Measurements from ENCODE around the gene CACNA2D4. TPM values are rescaled to one million over a fixed set of nuclear protein-coding genes. Genes with fewer than 3 reads are reported as not detected.

CACNA2D4 gene
- total and polyA plus RNA-seq, 11 donors, result 0.10 to 9.0 (median 1.2) TPM

DNA sequence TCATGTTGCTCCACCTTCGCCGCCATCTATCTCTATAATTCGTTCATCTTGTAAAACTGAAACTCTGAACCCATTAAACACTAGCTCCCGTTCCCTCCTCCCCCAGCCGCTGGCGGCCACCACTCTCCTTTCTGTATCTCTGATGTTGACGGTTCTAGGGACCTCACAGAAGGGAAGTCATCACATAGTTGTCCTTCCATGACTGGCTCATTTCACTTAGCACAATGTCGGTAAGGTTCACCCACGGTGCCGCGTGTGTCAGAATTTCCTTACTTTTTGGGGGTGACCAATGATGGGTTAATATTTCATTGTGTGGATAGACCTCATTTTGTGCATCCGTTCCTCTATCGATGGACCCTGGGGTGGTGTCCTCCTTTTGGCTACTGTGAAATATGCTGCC, 2.0 kb upstream of the CACNA2D4 start:
- TF ChIP-seq POLR2A (IDR thresholded peaks at IDR 0.05), result no peak
- no peak for DNase-seq

GRCh38 chr12:1919763-1920162, 1.3 kb upstream of the CACNA2D4 start:
- TF ChIP-seq POLR2A (IDR thresholded peaks at IDR 0.05) (no peak), CTCF (IDR thresholded peaks at IDR 0.05) (no peak)
- 89 to 98% (median 94%) methylated on average over 3 of the region's 3 CpGs for WGBS, 4 donors

More for the DNA sequence above, 2.0 kb upstream of the CACNA2D4 start:
- ATAC-seq, result no peak
- WGBS, 4 donors, result 94 to 96% (median 95%) methylated on average over 13 of the region's 13 CpGs
- Histone ChIP-seq H3K9me3 (no peaks in the 10 kb centered on the region), H3K27me3 (peaks cover 0 to 7% (median 0%) of the 10 kb centered on the region in 9 donors), H3K4me3 (no peak overlapping the region), H3K27ac (peak overlapping the region in 1 of 12 donors; percentile 73), H3K36me3 (no peaks in the 10 kb centered on the region), H3K4me1 (peaks cover 0 to 24% (median 13%) of the 10 kb centered on the region in 12 donors)
- intact Hi-C loops (cut with DNase I), result no loop called here

DNA sequence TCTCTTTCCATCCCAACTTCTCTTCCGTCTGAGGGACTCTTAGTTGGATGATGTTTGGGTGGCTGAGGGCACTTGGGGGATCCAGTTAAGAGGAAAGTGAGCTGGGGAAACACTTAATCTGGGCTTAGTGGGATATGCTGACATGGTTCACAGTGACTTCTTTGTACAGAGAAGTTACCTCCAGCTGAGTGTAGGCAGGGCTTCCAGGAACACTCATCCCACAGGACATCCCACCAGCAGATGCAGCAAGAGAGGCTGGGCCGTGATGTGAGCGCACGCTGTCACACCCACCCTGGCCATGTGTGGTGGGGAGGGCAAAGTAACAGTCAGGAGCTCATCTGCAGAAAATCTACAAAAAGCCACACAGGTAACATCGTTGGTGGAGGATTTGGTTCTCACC, 832 bp upstream of the CACNA2D4 start:
- ATAC-seq, result no peak
- WGBS, 4 donors, result 90 to 92% (median 92%) methylated on average over 5 of the region's 5 CpGs
- DNase-seq, result no peak
- Histone ChIP-seq H3K36me3 (no peaks in the 10 kb centered on the region), H3K27ac (no peak overlapping the region), H3K9me3 (no peaks in the 10 kb centered on the region), H3K27me3 (peaks cover 0 to 5% (median 0%) of the 10 kb centered on the region in 9 donors), H3K4me1 (peaks cover 0 to 16% (median 8%) of the 10 kb centered on the region in 12 donors), H3K4me3 (peak overlapping the region in 3 of 12 donors; percentile 41 to 60 (median 46))
- intact Hi-C loops (cut with DNase I), result loop anchor here in 2 of 10 donors (5.0 kb wide), 2 partner anchors 107 to 112 kb away; no protein-coding TSS in a partner anchor
- TF ChIP-seq CTCF (IDR thresholded peaks at IDR 0.05) (no peak), POLR2A (IDR thresholded peaks at IDR 0.05) (no peak)

More at GRCh38 chr12:1919763-1920162, 1.3 kb upstream of the CACNA2D4 start:
- H3K36me3 ChIP-seq, result no peaks in the 10 kb centered on the region
- no peak overlapping the region for H3K4me3 ChIP-seq
- H3K27ac ChIP-seq, result no peak overlapping the region
- H3K27me3 ChIP-seq, result peaks cover 0 to 5% (median 0%) of the 10 kb centered on the region in 9 donors
- ATAC-seq, result no peak
- DNase-seq, result no peak
- H3K4me1 ChIP-seq, result peaks cover 0 to 18% (median 10%) of the 10 kb centered on the region in 12 donors
- H3K9me3 ChIP-seq, result no peaks in the 10 kb centered on the region
- intact Hi-C loops (cut with DNase I), result loop anchor here in 2 of 10 donors (5.0 kb wide), 2 partner anchors 107 to 112 kb away; no protein-coding TSS in a partner anchor

- DNase-seq (peak in 1 of 5 donors; percentile 25), ATAC-seq (no peak)
- intact Hi-C loops (cut with DNase I), result loop anchor here in 2 of 10 donors (5.0 kb wide), 2 partner anchors 107 to 112 kb away; no protein-coding TSS in a partner anchor
- peaks cover 0 to 5% (median 0%) of the 10 kb centered on the region in 9 donors for H3K27me3 ChIP-seq
- H3K36me3 ChIP-seq, result no peaks in the 10 kb centered on the region
- H3K4me3 ChIP-seq, result peak overlapping the region in 6 of 12 donors; percentile 19 to 60 (median 39)
- 73 to 88% (median 82%) methylated on average over 2 to 6 of the region's 6 CpGs for WGBS, 4 donors
- TF ChIP-seq POLR2A (IDR thresholded peaks at IDR 0.05) (no peak), CTCF (IDR thresholded peaks at IDR 0.05) (no peak)
- H3K9me3 ChIP-seq, result no peaks in the 10 kb centered on the region
- H3K27ac ChIP-seq, result peak overlapping the region in 3 of 12 donors; percentile 62 to 87 (median 67)
- peaks cover 0 to 16% (median 8%) of the 10 kb centered on the region in 12 donors for H3K4me1 ChIP-seq
These were observed 408 bp upstream of the CACNA2D4 start for GRCh38 chr12:1918884-1919236.

Data from heart left ventricle (tissue), 16 donors.